GM18505 (cell line): ENCODE data around the gene SOX18.
"Not testable (repeated sequence)": the region's sequence is repeated elsewhere in the genome, so short reads cannot be mapped to it uniquely, and the experiment has no call there.

ENCODE experiments used
- ATAC-seq: cut with Tn5 transposase; IDR thresholded peaks from one replicate; pipeline ENCODE4 v1.9.1; 2021; ENCODE audit not compliant: unreplicated experiment
- POLR2A ChIP-seq: IDR thresholded peaks from 4 replicates; pipeline ENCODE4 v1.6.1; 2011; ENCODE audit warnings: borderline replicate concordance; ENCODE audit not compliant: insufficient read depth, insufficient read length; ENCODE audit errors: extremely low read depth

SOX18 gene

DNA sequence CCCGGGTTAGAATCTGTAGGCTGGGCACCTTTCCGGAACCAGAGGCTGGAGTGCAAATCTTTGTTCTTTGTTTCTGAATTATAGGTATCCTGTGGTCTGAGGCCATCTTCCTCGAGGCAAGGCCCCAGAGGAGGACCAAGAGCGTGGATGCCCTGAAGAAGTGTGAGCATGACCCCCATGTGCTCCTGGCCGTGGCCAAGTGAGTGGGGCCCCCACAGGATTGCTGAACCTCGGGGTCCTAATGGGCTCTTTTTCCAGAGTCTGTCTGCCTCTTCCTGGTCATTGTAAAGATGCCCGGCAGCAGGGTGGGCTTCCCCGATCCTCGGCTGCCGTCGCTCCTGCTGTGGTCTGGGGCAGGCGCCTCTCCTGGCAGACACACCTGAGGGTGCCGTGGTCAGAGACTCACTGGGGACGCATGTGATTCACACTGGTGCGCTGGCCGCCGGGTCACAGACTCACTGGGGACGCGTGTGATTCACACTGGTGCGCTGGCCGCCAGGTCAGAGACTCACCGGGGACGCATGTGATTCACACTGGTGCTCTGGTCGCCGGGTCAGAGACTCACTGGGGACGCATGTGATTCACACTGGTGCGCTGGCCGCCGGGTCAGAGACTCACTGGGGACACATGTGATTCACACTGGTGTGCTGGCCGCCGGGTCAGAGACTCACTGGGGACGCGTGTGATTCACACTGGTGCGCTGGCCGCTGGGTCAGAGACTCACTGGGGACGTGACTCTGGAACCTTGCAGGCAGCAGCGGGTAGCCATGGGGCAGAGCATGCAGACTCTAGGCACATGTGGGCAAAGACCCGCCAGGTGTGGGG lies 19.9 kb downstream of the SOX18 start:
- ATAC-seq: no peak
- no peak for TF ChIP-seq POLR2A

DNA sequence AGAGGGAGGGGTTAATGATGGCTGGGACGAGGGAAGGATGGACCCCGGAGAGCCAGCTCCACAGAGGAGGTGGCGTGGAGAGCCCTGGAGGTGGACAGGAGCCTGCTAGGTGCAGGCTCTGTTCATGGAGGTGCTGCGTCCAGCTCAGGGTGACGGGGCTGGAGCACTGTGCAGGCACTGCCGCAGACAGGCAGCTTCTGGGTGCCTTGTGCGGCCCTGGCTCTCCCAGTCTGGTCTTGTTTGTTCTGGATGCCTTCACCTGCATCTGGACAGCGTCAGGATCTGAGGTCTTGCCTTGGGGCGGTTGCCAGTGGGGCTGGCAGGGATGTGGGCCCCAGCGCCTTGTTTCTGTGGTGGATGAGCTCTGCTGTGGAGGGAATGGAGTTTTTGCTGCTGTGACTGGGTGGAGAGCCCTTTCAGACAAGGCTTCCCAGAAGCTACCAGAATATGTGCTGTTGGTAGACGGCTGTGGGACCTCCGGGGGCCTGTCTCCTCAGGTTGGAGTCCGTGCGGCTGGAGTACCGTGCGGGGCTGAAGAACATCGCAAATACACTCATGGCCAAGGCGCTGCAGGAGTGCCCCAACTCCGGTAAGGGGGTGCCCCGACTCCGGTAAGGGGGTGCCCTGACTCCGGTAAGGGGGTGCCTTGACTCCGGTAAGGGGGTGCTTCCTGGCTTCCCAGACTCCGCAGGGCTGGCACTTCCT lies 21.3 kb downstream of the SOX18 start:
- no peak for TF ChIP-seq POLR2A
- ATAC-seq: no peak

DNA sequence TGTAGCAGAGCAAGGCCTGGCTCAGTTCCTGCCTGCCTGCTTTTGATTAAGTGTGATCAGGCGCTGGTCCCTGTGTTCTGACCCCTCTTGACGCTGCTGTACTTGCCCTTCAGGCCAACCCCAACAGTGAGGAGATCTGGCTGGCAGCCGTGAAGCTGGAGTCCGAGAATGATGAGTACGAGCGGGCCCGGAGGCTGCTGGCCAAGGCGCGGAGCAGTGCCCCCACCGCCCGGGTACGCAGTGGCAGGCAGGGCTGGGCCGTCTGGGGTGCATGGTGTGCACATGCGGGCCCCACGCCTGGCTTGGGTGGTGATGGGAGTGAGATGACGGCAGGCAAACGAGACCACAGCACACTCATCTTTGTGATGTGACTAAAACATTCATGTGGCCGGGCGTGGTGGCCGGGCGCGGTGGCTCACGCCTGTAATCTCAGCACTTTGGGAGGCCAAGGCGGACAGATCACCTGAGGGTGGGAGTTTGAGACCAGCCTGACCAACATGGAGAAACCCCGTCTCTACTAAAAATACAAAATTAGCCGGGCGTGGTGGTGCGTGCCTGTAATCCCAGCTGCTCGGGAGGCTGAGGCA lies 23.5 kb downstream of the SOX18 start:
- TF ChIP-seq POLR2A: no peak
- ATAC-seq: no peak

DNA sequence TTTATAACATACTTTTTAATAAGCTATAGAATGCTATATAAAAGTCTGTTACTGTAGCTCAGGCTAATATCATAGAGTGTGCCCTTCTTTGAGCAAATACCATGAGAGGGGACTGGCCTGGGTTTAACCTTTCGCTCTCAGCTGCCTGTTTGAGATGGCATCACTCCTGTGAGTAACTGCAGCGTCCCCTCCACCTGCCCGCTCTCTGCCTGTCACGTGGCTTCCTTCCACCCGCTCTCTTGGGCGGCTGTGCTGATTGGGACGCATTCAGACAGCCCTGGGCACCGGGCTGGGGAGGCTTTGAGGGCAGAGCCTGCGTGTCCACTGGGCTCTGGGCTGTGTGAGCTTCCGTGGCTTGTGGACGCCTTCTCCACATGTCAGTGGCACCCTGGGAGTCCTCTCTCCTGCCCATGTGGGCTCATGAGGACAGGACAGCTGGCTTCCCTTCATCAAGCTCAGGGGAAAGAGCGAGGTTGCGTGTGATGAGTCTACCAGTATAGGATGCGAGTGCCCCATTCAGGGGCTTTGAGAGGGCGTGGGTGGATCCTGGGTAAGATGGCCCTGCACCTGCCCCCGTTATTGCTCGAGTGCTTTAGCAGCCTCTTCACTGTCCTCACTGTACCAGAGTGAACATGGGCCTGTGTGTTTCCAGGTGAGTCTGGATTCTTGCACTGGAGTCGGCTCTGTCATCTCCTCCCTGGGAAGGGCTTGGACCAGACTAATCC lies 24.2 kb downstream of the SOX18 start:
- no peak for TF ChIP-seq POLR2A
- ATAC-seq: no peak

DNA sequence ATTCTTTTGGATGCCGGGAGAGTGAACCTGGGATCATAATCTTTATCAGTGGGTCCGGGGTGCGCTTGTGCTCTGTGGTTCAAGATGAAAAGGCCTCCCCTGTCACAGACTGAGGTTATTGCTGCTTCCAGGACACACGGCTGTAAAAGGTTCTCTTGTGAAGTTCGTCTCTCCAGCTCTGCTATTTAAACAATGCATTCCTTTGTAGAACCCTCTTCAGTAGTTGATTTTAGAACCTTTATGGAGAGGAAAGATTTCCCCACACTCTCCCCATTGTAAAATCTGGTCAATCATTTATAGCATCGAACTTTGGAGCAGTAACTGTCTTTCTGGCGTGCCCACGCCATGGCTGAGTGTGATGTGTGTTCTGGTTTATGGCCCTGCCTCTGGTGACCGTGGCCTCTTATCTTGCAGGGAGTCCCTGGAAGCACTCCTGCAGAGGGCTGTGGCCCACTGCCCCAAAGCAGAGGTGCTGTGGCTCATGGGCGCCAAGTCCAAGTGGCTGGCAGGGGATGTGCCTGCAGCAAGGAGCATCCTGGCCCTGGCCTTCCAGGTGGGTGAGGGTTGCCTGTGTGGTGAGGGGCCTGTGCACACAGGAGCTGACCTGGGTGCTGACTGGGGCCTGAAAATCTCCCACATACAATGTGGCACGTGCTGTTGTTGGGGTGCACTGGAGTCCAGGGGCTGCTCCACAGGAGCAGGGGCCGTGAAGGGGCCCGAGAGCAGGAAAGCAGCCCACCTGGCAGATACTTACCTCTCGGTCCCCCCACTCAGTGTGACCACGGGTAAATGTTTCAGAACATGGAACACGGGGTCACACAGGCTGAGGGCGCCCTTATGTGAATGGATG lies 25.1 kb downstream of the SOX18 start:
- no peak for TF ChIP-seq POLR2A
- ATAC-seq: no peak

DNA sequence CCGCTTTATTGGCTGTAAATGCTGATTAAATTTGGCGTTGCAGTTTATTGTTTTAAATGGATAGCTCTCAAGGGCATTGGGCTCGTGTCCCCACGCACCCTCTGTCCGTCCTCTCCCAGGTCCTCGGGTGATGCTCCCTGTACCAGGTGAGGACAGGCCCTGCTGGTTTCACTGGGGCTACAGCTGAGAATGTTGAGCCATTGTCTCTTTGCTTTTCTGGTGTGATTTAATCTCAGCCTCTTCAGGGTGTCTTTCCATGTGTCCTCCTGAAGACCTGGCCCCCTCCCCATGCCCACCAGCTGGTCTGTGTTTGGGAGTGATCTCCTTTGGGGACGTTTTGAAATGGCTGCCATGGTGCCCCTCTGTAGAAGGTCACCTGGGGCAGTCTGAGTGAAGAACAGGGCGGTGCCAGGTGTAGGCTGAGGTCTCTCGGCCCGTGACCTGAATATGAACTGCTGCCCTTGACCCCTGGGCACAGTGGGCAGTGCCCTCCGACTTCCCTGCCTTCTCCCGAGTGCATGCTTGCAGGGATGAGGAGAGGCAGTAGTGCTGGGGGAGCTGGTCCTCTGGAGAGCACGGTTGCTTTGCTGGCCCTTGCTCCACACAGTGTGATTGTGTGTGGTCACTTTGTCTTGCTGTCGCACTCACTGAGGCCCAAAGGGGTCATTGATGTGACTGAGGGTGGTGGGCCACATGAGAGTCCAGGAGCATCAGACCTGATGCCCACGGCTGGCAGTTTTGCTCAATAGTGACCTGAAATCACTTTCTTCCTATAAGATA lies 25.9 kb downstream of the SOX18 start:
- ATAC-seq: no peak
- no peak for TF ChIP-seq POLR2A

DNA sequence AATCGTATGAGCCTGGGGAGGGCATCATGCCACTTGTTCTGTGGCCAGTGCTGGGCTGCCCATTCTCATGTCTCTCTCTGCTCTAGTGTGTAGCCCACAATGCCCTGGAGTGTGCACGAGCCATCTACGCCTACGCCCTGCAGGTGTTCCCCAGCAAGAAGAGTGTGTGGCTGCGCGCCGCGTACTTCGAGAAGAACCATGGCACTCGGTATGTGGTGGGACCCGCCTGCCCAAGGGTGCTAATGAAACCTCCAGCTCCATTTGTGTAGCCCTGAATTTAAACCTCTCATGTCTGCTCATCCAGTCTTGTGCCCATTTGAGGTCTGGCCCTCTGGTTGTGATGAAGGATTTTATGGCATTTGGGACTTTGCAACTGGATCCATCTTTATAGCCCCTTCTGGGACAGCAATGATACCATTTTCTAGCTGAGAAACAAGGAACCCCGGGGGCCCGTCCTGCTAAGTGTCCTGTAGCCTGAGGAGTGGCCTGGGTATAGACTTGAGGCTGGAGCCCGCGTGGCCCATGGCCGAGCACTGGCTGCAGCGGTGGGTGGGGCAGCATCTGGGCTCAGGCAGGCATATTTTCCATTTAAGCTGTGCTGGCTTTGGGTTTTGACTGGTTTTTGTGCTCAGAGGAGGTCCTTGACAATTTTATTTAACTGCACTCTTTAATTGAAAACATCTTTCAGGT lies 26.6 kb downstream of the SOX18 start:
- no peak for TF ChIP-seq POLR2A
- ATAC-seq: no peak

DNA sequence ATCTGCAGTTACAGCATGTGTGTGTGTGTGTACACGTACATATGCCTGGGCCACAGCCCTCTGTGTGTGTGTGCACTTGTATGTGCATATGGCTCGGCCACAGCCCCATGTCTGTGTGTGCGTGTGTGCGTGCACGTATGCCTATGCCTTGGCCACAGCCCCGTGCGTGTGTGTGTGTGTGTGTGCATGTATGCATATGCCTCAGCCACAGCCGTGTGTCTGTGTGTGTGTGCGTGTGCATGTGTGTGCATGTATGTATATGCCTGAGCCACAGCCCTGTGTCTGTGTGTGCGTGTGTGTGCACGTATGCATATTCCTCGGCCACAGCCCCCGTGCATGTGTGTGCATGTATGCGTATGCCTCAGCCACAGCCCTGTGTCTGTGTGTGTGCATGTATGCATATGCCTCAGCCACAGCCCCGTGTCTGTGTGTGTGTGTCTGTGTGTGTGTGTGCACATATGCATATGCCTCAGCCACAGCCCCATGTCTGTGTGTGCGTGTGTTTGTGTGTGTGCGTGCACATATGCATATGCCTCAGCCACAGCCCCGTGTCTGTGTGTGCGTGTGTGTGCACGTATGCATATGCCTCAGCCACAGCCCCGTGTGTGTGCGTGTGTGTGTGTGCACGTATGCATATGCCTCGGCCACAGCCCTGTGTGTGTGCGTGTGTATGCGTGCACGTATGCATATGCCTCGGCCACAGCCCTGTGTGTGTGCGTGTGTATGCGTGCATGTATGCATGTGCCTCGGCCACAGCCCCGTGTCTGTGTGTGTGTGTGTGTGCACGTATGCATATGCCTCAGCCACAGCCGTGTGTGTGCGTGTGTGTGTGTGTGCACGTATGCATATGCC lies 28.1 kb downstream of the SOX18 start:
- no peak for ATAC-seq
- no peak for TF ChIP-seq POLR2A

DNA sequence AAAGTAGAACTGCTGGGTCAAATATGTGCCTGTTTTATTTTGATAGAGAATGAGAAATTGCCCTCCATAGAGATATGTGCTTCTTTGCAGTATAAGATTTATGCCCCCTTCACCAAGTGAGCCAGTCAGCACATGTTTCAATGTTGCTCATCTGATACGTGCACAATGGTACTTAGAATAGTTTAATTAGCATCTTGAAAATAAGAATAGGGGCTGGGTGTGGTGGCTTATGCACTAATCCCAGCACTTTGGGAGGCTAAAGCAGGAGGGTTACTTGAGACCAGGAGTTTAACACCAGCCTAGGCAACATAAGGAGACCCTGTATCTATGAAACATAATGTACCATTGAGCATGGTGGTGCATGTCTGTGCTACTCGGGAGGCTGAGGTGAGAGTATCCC lies 33.8 kb downstream of the SOX18 start:
- no peak for TF ChIP-seq POLR2A
- ATAC-seq: no peak

DNA sequence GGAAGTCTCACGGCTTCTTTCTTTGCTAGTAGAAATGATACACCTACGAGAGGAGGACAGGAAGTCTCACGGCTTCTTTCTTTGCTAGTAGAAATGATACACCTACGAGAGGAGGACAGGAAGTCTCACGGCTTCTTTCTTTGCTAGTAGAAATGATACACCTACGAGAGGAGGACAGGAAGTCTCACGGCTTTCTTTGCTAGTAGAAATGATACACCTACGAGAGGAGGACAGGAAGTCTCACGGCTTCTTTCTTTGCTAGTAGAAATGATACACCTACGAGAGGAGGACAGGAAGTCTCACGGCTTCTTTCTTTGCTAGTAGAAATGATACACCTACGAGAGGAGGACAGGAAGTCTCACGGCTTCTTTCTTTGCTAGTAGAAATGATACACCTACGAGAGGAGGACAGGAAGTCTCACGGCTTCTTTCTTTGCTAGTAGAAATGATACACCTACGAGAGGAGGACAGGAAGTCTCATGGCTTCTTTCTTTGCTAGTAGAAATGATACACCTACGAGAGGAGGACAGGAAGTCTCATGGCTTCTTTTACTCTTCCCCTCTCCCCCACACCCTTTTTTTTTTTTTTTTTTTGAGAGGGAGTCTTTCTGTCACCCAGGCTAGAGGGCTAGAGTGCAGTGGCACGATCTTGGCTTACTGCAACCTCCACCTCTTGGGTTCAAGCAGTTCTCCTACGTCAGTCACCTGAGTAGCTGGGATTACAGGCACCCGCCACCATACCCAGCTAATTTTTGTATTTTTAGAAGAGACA lies 36.9 kb downstream of the SOX18 start:
- ATAC-seq: not testable (repeated sequence)

DNA sequence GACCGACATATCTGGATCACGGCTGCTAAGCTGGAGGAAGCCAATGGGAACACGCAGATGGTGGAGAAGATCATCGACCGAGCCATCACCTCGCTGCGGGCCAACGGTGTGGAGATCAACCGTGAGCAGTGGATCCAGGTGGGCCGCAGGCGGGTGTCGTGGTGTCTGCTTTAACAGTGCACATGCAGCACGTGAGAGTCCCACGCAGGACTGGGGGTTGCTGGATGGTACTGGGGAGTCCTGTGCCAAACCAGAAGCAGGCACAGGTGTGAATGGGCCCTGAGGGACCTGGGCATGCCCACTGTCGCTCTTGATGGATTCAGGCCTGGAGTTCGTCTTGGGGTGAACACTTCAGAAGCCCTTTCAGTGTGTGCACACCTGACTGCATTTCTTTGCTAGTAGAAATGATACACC lies 38.1 kb downstream of the SOX18 start:
- ATAC-seq: no peak
- TF ChIP-seq POLR2A: no peak
